H1 (cell line): ENCODE results near the gene TCF7L2. TPM values are rescaled to one million over a fixed set of nuclear protein-coding genes. Genes with fewer than 3 reads are reported as not detected.

ENCODE experiments used
- CTCF ChIA-PET: fragments of 300-600 bp; sonication (Branson Sonifier 250); formaldehyde crosslinking; loops from one replicate; lab custom pipeline; 2021; ENCODE audit not compliant: partially characterized antibody; lab: Charles Lee
- POLR2A ChIA-PET: fragments of 300-600 bp; sonication (Branson Sonifier 250); formaldehyde crosslinking; loops from one replicate; lab custom pipeline; 2021; ENCODE audit warnings: inconsistent platforms; ENCODE audit not compliant: partially characterized antibody; lab: Charles Lee
- DNase-seq, 2 experiments: peaks; one replicate each; pipeline versions ENCODE4 v3.0.0 to v3.0.0-alpha.2; 2010 to 2022; ENCODE audit warnings: low spot score in 2 of 2, low read depth in 1 of 2, mixed read lengths in 1 of 2
- FAIRE-seq: peaks from 2 replicates; lab custom pipeline; 2011; peaks lifted over from hg19 to GRCh38; lab: Jason Lieb, UNC
- H2AFZ ChIP-seq: 2 replicates; pipeline ENCODE4 v1.8.1; 2012; ENCODE audit warnings: low read length, inconsistent platforms
- H2AK5ac ChIP-seq: 2 replicates; pipeline ENCODE4 v1.6.1; 2013; ENCODE audit warnings: low read depth, low read length
- H2BK120ac ChIP-seq: replicated peaks from 2 replicates; pipeline ENCODE3; 2013; ENCODE audit warnings: low read depth, low read length, inconsistent platforms
- H2BK12ac ChIP-seq: 2 replicates; pipeline ENCODE4 v1.6.1; 2013; ENCODE audit warnings: low read depth, low read length
- H2BK15ac ChIP-seq: 2 replicates; pipeline ENCODE4 v1.6.1; 2013; ENCODE audit warnings: low read length
- H2BK20ac ChIP-seq: 2 replicates; pipeline ENCODE4 v1.6.1; 2013; ENCODE audit warnings: low read length
- H2BK5ac ChIP-seq: 2 replicates; pipeline ENCODE4 v1.6.1; 2013; ENCODE audit warnings: low read depth, low read length
- H3K14ac ChIP-seq: 2 replicates; pipeline ENCODE4 v1.6.1; 2013; ENCODE audit warnings: inconsistent platforms; ENCODE audit not compliant: insufficient read length
- H3K18ac ChIP-seq: 2 replicates; pipeline ENCODE4 v1.6.1; 2013; ENCODE audit warnings: low read length; ENCODE audit errors: extremely low read depth
- H3K23ac ChIP-seq: 2 replicates; pipeline ENCODE4 v1.6.1; 2013; ENCODE audit warnings: inconsistent platforms; ENCODE audit not compliant: insufficient read length
- H3K23me2 ChIP-seq: 2 replicates; pipeline ENCODE4 v1.6.1; 2013; ENCODE audit warnings: low read depth, low read length
- H3K27ac ChIP-seq: 2 replicates; pipeline ENCODE4 v1.6.1; 2011; ENCODE audit warnings: low read depth, low read length, inconsistent platforms
- H3K27me3 ChIP-seq, 4 experiments: replicated peaks in 1 of 4; 1 replicate in 1 of 4; 2 replicates in 3 of 4; pipeline versions ENCODE4 v1.6.1 to v1.8.1; 2011 to 2013; ENCODE audit warnings: low read length in 3 of 4, mild to moderate bottlenecking in 3 of 4, inconsistent platforms in 2 of 4, mixed read lengths in 2 of 4, moderate library complexity in 1 of 4; ENCODE audit not compliant: control insufficient read depth in 3 of 4, insufficient read depth in 3 of 4; ENCODE audit errors: extremely low read depth in 1 of 4
- H3K36me3 ChIP-seq, 4 experiments: 2 replicates each; pipeline versions ENCODE4 v1.6.1 to v1.8.1; 2011 to 2013; ENCODE audit warnings: mild to moderate bottlenecking in 4 of 4, low read length in 3 of 4, moderate library complexity in 2 of 4, control low read depth in 1 of 4, inconsistent platforms in 1 of 4; ENCODE audit not compliant: insufficient read depth in 4 of 4, control insufficient read depth in 2 of 4
- H3K4ac ChIP-seq: replicated peaks from 2 replicates; pipeline ENCODE3; 2013; ENCODE audit warnings: low read length, low read depth, mixed read lengths, inconsistent platforms; ENCODE audit not compliant: insufficient read length
- H3K4me1 ChIP-seq, 4 experiments: replicated peaks in 1 of 4; 1 replicate in 1 of 4; 2 replicates in 3 of 4; pipeline versions ENCODE4 v1.6.1 to v1.8.1; 2011 to 2013; ENCODE audit warnings: low read length in 3 of 4, inconsistent platforms in 2 of 4, mixed read lengths in 1 of 4; ENCODE audit not compliant: insufficient read depth in 4 of 4, control insufficient read depth in 3 of 4
- H3K4me2 ChIP-seq, 2 experiments: 2 replicates each; pipeline versions ENCODE4 v1.6.1 to v1.8.1; 2011 to 2013; ENCODE audit warnings: low read depth in 2 of 2, low read length in 2 of 2, control low read depth in 1 of 2, inconsistent platforms in 1 of 2, mild to moderate bottlenecking in 1 of 2; ENCODE audit not compliant: insufficient read depth in 1 of 2
- H3K4me3 ChIP-seq, 4 experiments: fragments of 200-600, 300-600 bp in 1 of 4; sonication (generic), shearing (Covaris generic), sonication (Bioruptor Twin) in 1 of 4; 2 replicates each; pipeline versions ENCODE4 v1.5.1 to v1.8.1; 2011 to 2016; ENCODE audit warnings: low read length in 4 of 4, low read depth in 3 of 4, control low read depth in 2 of 4, inconsistent platforms in 2 of 4, mild to moderate bottlenecking in 2 of 4, mixed read lengths in 1 of 4, moderate library complexity in 1 of 4; ENCODE audit not compliant: insufficient read depth in 2 of 4; ENCODE audit errors: extremely low read depth in 1 of 4
- H3K56ac ChIP-seq: replicated peaks from 2 replicates; pipeline ENCODE3; 2013; ENCODE audit warnings: low read depth, mild to moderate bottlenecking, mixed read lengths, low read length, inconsistent platforms; ENCODE audit not compliant: insufficient read length
- H3K79me1 ChIP-seq: 2 replicates; pipeline ENCODE4 v1.6.1; 2013; ENCODE audit warnings: low read depth, low read length, control low read depth
- H3K79me2 ChIP-seq, 2 experiments: 2 replicates each; pipeline versions ENCODE4 v1.6.1 to v1.8.1; 2012 to 2013; ENCODE audit warnings: low read length in 2 of 2, mild to moderate bottlenecking in 2 of 2, inconsistent platforms in 1 of 2; ENCODE audit not compliant: insufficient read depth in 2 of 2, control insufficient read depth in 1 of 2
- H3K9ac ChIP-seq, 4 experiments: replicated peaks in 1 of 4; 1 replicate in 1 of 4; 2 replicates in 3 of 4; pipeline versions ENCODE4 v1.6.1 to v1.8.1; 2011 to 2013; ENCODE audit warnings: low read depth in 3 of 4, low read length in 3 of 4, control low read depth in 2 of 4, mild to moderate bottlenecking in 2 of 4, moderate library complexity in 2 of 4, inconsistent platforms in 1 of 4; ENCODE audit errors: extremely low read depth in 1 of 4
- H3K9me3 ChIP-seq, 2 experiments: 2 replicates each; pipeline versions ENCODE4 v1.6.1 to v1.8.1; 2012 to 2013; ENCODE audit warnings: mild to moderate bottlenecking in 2 of 2, moderate library complexity in 2 of 2, control low read depth in 1 of 2, inconsistent platforms in 1 of 2, low read depth in 1 of 2, low read length in 1 of 2, mixed read lengths in 1 of 2; ENCODE audit not compliant: insufficient read depth in 2 of 2
- H4K20me1 ChIP-seq, 2 experiments: replicated peaks in 1 of 2; 2 replicates each; pipeline versions ENCODE3 to v1.8.1; 2011 to 2013; ENCODE audit warnings: inconsistent platforms in 2 of 2, low read length in 2 of 2, mild to moderate bottlenecking in 1 of 2; ENCODE audit not compliant: insufficient read depth in 2 of 2, control insufficient read depth in 1 of 2
- H4K5ac ChIP-seq: 2 replicates; pipeline ENCODE4 v1.6.1; 2013; ENCODE audit warnings: low read length, low read depth, mixed read lengths, inconsistent platforms; ENCODE audit not compliant: insufficient read length
- H4K8ac ChIP-seq: 2 replicates; pipeline ENCODE4 v1.8.0; 2013; ENCODE audit warnings: mild to moderate bottlenecking, moderate library complexity, low read length, inconsistent platforms; ENCODE audit not compliant: insufficient read depth; ENCODE audit errors: extremely low read depth
- H4K91ac ChIP-seq: replicated peaks from 2 replicates; pipeline ENCODE3; 2013; ENCODE audit warnings: low read length, mixed read lengths, inconsistent platforms; ENCODE audit not compliant: insufficient read length
- BACH1 ChIP-seq: IDR thresholded peaks from 2 replicates; pipeline ENCODE4 v1.6.1; 2012; ENCODE audit warnings: low read length, improper control_type of control experiment
- CEBPB ChIP-seq: IDR thresholded peaks from 2 replicates; pipeline ENCODE4 v1.6.1; 2012; ENCODE audit warnings: low read depth, low read length
- WGBS, 2 experiments: shearing (Covaris generic) in 1 of 2; methylation state at CpG; one replicate each; pipeline versions ENCODE4 v1.1.6 to v1.1.7; 2013 to 2015; ENCODE audit warnings: low lambda C conversion rate in 2 of 2, mixed read lengths in 2 of 2, inconsistent platforms in 1 of 2, low coverage in 1 of 2, missing lambda C conversion rate in 1 of 2; ENCODE audit not compliant: insufficient replicate concordance in 2 of 2, insufficient coverage in 1 of 2, insufficient read length in 1 of 2; ENCODE audit errors: extremely low coverage in 1 of 2, missing lambda C conversion rate in 1 of 2; 5-methylcytosine and 5-hydroxymethylcytosine counted together
- polyA plus RNA-seq, 7 experiments: library from polyadenylated mRNA; depleted of rRNA in 3 of 7; stranded (reverse) in 5 of 7; unstranded in 2 of 7; fragments of >200 nt in 5 of 7; fragments of 200-250 nt in 2 of 7; gene quantifications; 1 replicate in 5 of 7; 2 replicates in 1 of 7; 4 replicates in 1 of 7; pipeline versions ENCODE4 v1.2.1 to v1.2.3, GENCODE V29; 2011 to 2013; ENCODE audit warnings: missing spikeins in 2 of 7, mixed read lengths in 2 of 7
- total RNA-seq: library from RNA; stranded (reverse); fragmentation: NEBNext Ultra II Directional; extraction: Animal tissue kit (Norgen Biotek cat#: 25700); gene quantifications from 2 replicates; pipeline ENCODE4 v1.2.1, GENCODE V29; 2021

Gene TCF7L2
- total and polyA plus RNA-seq, 2 of the 8 experiments (the other 6 are each of a cell fraction or from before 2014, with no cell fraction given), result 33.9 to 67.3 TPM

- H3K79me2 ChIP-seq, result peaks cover 6 to 78% of the 10 kb centered on the region in 2 experiments
- TF ChIP-seq BACH1 (peak; percentile 76), CEBPB (no peak)
Observed at GRCh38 chr10:113133497-113134115, 183.6 kb downstream of the TCF7L2 start.

More at GRCh38 chr10:113133497-113134115, 183.6 kb downstream of the TCF7L2 start:
- H3K36me3 ChIP-seq, result no peaks in the 10 kb centered on the region
- peak overlapping the region; percentile 12 to 55; a peak in 3 of 4 replicates for H3K4me2 ChIP-seq
- no peak overlapping the region for H4K5ac ChIP-seq
- no peak overlapping the region for H3K4ac ChIP-seq
- H2BK20ac ChIP-seq, result no peak overlapping the region
- no peak overlapping the region; the same call in 1 of the 2 replicates for H3K18ac ChIP-seq
- no peak overlapping the region for H2AFZ ChIP-seq
- peaks cover 8 to 16% of the 10 kb centered on the region in 2 experiments for H4K20me1 ChIP-seq
- H3K4me1 ChIP-seq, result peaks cover 39 to 68% (median 58%) of the 10 kb centered on the region in 4 experiments
- no peak overlapping the region for H2BK5ac ChIP-seq
- no peak for FAIRE-seq
- no peaks in the 10 kb centered on the region; the same call in 1 of the 2 replicates for H3K23me2 ChIP-seq
- no peak overlapping the region for H3K27ac ChIP-seq
- H3K23ac ChIP-seq, result no peak overlapping the region
- CTCF ChIA-PET, result interaction anchor here (0.7 to 2.2 kb wide), 6 partner anchors 9 to 389 kb away, joined by 3 to 6 read pairs (median 3); no protein-coding TSS in a partner anchor
- DNase-seq, result no peak
- H3K4me3 ChIP-seq, result peak overlapping the region in 1 of 4 experiments; percentile 19; a peak in 1 of 8 replicates
- WGBS, 2 experiments, result 65% methylated on average over 10 of the region's 10 CpGs; no CpG with 5 or more reads in 1 of the 2 experiments
- H3K9me3 ChIP-seq, result no peaks in the 10 kb centered on the region
- H2BK120ac ChIP-seq, result no peak overlapping the region
- no peak overlapping the region for H3K9ac ChIP-seq
- no peak overlapping the region for H3K14ac ChIP-seq
- H3K56ac ChIP-seq, result no peak overlapping the region
- H3K79me1 ChIP-seq, result peaks cover 28% of the 10 kb centered on the region
- H2BK15ac ChIP-seq, result no peak overlapping the region
- no peak overlapping the region for H4K8ac ChIP-seq
- H2AK5ac ChIP-seq, result 0 out of 2 replicates have a peak overlapping the region, but pooled peaks have one; percentile 26
- no peaks in the 10 kb centered on the region for H3K27me3 ChIP-seq
- H4K91ac ChIP-seq, result no peak overlapping the region
- POLR2A ChIA-PET, result interaction anchor here (1.4 kb wide), 1 partner anchor 9 kb away, joined by 3 read pairs; no protein-coding TSS in a partner anchor
- H2BK12ac ChIP-seq, result 0 out of 2 replicates have a peak overlapping the region, but pooled peaks have one; percentile 19
